SK-N-MC (cell line): ENCODE measurements around the gene FAM193B.

Experiments
- EZH2 ChIP-seq: fragments of 200-600 bp; sonication (generic); IDR thresholded peaks from one replicate; pipeline ENCODE4 v1.6.1; 2017; ENCODE audit warnings: antibody characterized with exemption
- FOXP2 ChIP-seq: optimal IDR thresholded peaks from 2 replicates; pipeline ENCODE3; 2011; ENCODE audit warnings: mild to moderate bottlenecking, moderate library complexity; ENCODE audit not compliant: insufficient read depth; ENCODE audit errors: extremely low read length, control extremely low read depth
- POLR2AphosphoS5 ChIP-seq: IDR thresholded peaks from 2 replicates; pipeline ENCODE4 v1.6.1; 2012; ENCODE audit warnings: mild to moderate bottlenecking, low read depth, low read length, borderline replicate concordance

DNA sequence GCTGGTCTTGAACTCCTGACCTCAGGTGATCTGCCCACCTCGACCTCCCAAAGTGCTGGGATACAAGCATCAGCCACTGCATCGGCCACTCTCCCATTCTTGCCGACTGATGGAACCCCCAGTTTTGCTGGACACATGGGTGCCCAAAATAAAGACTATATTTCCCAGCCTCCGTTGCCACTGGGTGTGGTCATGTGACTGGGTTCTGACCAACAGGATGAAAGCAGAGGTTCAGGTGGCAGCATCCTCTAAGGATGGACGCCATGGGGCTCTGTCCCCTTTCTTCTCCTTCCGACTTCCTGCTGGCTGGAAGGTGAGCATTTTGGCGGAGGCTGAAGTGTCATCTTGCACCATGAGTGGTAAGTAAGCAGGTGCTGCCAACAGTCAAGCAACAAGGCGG, 67.2 kb downstream of the FAM193B start:
- TF ChIP-seq EZH2 = no peak
- TF ChIP-seq POLR2AphosphoS5 = no peak
- no peak for TF ChIP-seq FOXP2
